C1 segment of cervical spinal cord (tissue), 14 donors: Measurements from ENCODE around the gene RELA.
"Not testable (repeated sequence)": the region's sequence is repeated elsewhere in the genome, so short reads cannot be mapped to it uniquely, and the experiment has no call there.

Source experiments
- DNase-seq, 14 donors: peaks; one replicate each; lab custom pipeline; 2025; lab: John Stamatoyannopoulos, UW

Gene RELA

GRCh38 chr11:65662799-65663638 lies at the start of gene RELA:
RELA (minus strand) TSS chr11:65662916; CDS start chr11:65662832, 84 bp downstream.
- peak; percentile 62 to 100 (median 90) for DNase-seq

- DNase-seq, result peak; percentile 96 to 100 (median 99)
Measured at GRCh38 chr11:65711785-65712632, 49.3 kb upstream of the RELA start, which contains the start of gene KAT5. KAT5 (plus strand) TSS chr11:65712252; CDS start chr11:65712268, 16 bp downstream.

GRCh38 chr11:65710421-65710820 lies 47.7 kb upstream of the RELA start:
- DNase-seq, result no peak

- DNase-seq, result no peak
Measured at GRCh38 chr11:65709661-65710060, 46.9 kb upstream of the RELA start.

GRCh38 chr11:65708451-65708850 lies 45.7 kb upstream of the RELA start:
- DNase-seq, result no peak

- DNase-seq, result not testable (repeated sequence)
Measured at GRCh38 chr11:65707002-65707401, 44.3 kb upstream of the RELA start.

GRCh38 chr11:65706303-65706763 lies 43.6 kb upstream of the RELA start:
- DNase-seq, result peak in 8 of 14 donors; percentile 6 to 53 (median 14)

- no peak for DNase-seq
Measured at GRCh38 chr11:65703846-65704245, 41.1 kb upstream of the RELA start.

GRCh38 chr11:65701686-65702085 lies 39.0 kb upstream of the RELA start:
- no peak for DNase-seq

- peak in 1 of 14 donors; percentile 27 for DNase-seq
Measured at GRCh38 chr11:65700399-65700798, 37.7 kb upstream of the RELA start.

GRCh38 chr11:65699306-65699705 lies 36.6 kb upstream of the RELA start:
- DNase-seq, result peak in 2 of 14 donors; percentile 16 to 77

- peak in 1 of 14 donors; percentile 31 for DNase-seq
Measured at GRCh38 chr11:65698205-65698604, 35.5 kb upstream of the RELA start.

GRCh38 chr11:65696802-65697552 lies 34.3 kb upstream of the RELA start:
- no peak for DNase-seq

- peak in 9 of 14 donors; percentile 9 to 64 (median 39) for DNase-seq
Measured at GRCh38 chr11:65695459-65696241, 32.9 kb upstream of the RELA start.

GRCh38 chr11:65692367-65692766 lies 29.7 kb upstream of the RELA start:
- no peak for DNase-seq

GRCh38 chr11:65691847-65692246 lies 29.1 kb upstream of the RELA start:
- not testable (repeated sequence) for DNase-seq

- no peak for DNase-seq
Measured at GRCh38 chr11:65685981-65686380, 23.3 kb upstream of the RELA start.

GRCh38 chr11:65683480-65683879 lies 20.8 kb upstream of the RELA start:
- DNase-seq, result not testable (repeated sequence)

- DNase-seq, result no peak
Measured at GRCh38 chr11:65680192-65680743, 17.6 kb upstream of the RELA start.

- no peak for DNase-seq
Measured at GRCh38 chr11:65672982-65673381, 10.3 kb upstream of the RELA start.
